Measurements from ENCODE around the gene UCKL1. TPM values are rescaled to one million over a fixed set of nuclear protein-coding genes. Genes with fewer than 3 reads are reported as not detected.
A peak's percentile ranks its signal among the peaks of the same experiment; 100 is the strongest.

The UCKL1 gene
- total RNA-seq, 3 donors from 2014 or later (not counting 1 experiment from before 2014, with no cell fraction given) = 49.9 to 58.1 (median 49.9) TPM

DNA sequence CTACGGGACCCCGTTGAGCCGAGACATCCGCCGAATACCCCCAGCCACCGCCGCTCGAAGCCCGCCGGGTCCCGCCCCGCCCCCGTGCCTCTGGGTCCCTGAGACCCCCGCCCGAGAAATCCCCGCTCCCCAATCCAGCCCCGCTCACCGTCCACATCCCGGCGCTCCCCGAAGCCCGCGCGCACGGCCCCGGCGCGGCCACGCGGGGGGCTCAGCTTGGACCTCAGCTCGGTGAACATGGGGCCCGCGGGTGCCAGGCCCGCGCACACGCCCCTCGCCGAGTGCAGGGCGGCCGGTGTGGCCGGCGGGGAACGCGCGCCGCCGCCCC is 23.0 kb upstream of the UCKL1 start:
- intact Hi-C loops (cut with micrococcal nuclease) = loop anchor here (2.0 to 5.0 kb wide), 2 partner anchors 22 to 442 kb away; partner anchors contain the start of genes PTK6 and UCKL1
- Histone ChIP-seq H3K27ac (ENCODE audit: low read length) (peak overlapping the region; percentile 85), H3K27me3 (ENCODE audit: control insufficient read depth, insufficient read depth, low read length) (no peaks in the 10 kb centered on the region)

DNA sequence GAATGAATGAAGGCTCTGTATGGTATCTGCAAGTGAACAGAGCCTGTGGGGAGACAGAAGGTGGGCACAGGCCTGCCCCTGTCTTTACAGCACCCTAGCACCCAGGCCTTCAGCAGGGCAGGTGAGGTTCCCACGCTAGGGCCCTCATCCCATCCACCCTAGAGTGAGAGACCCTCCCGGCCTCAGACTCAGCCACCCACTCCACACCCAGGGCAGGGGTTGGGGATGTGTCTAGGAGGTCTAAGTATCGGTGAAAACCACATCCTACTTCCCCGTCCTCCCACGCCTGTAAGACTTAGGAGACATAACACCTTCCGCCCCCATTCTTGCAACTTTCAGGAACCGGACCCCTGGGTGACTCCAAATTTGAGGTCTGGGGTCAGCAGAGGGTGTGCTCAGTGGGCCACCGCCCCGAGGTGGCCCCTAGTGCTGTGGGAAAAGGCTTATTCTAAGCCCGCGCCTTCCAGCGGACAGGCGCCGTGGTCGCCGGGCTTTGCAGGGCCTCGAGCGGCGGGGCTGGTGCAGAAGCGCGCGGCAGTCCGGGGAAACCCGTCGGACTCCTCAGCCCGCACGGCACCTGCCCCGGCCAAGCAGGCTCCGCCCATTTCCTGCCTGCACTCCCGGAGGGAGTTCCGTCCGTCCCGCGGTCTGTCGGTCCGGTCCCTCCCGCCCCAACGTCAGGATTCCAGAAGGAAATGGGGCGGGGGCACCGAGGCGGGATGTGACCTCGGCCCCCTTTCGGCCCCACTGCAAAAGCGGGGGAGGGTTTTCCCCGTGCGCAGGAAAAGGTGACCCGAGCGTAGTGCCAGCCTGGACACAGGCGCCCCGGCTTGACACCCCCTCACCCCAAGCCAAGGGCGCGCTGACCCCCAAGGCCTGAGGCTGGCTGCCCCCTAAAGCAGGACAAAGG is 22.4 kb upstream of the UCKL1 start:
- intact Hi-C loops (cut with micrococcal nuclease) = loop anchor here (2.0 to 5.0 kb wide), 2 partner anchors 22 to 441 kb away; partner anchors contain the start of genes PTK6 and UCKL1
- Mint-ChIP-seq H3K27me3 (ENCODE audit: low read depth in 2 of 2) (no peaks in the 10 kb centered on the region), H3K36me3 (peaks cover 7% of the 10 kb centered on the region), H3K4me1 (peaks cover 59 to 71% of the 10 kb centered on the region in 2 donors), H3K9me3 (no peaks in the 10 kb centered on the region), H3K4me3 (peak overlapping the region; percentile 83), H3K27ac (peak overlapping the region; percentile 88 to 95)
- ATAC-seq (peak; percentile 22 to 41 (median 24)), DNase-seq (peak; percentile 63 to 76)
- no peaks in the 10 kb centered on the region for H3K27me3 ChIP-seq (ENCODE audit: control insufficient read depth, insufficient read depth, low read length)
- TF ChIP-seq, protein P1, sequence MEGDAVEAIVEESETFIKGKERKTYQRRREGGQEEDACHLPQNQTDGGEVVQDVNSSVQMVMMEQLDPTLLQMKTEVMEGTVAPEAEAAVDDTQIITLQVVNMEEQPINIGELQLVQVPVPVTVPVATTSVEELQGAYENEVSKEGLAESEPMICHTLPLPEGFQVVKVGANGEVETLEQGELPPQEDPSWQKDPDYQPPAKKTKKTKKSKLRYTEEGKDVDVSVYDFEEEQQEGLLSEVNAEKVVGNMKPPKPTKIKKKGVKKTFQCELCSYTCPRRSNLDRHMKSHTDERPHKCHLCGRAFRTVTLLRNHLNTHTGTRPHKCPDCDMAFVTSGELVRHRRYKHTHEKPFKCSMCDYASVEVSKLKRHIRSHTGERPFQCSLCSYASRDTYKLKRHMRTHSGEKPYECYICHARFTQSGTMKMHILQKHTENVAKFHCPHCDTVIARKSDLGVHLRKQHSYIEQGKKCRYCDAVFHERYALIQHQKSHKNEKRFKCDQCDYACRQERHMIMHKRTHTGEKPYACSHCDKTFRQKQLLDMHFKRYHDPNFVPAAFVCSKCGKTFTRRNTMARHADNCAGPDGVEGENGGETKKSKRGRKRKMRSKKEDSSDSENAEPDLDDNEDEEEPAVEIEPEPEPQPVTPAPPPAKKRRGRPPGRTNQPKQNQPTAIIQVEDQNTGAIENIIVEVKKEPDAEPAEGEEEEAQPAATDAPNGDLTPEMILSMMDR (IDR thresholded peaks at IDR 0.05) = no peak
- peaks cover 62% of the 10 kb centered on the region for H3K4me1 ChIP-seq (ENCODE audit: control insufficient read depth, insufficient read depth, low read length)
- peaks cover 17% of the 10 kb centered on the region for H3K36me3 ChIP-seq (ENCODE audit: control insufficient read depth, insufficient read depth, low read length)
- WGBS (ENCODE audit: insufficient coverage) = under 1% methylated on average over 49 of the region's 52 CpGs
- peak overlapping the region; percentile 58 for H3K4me3 ChIP-seq (ENCODE audit: low read length)
- no peaks in the 10 kb centered on the region for H3K9me3 ChIP-seq (ENCODE audit: control insufficient read depth, insufficient read depth, low read length)
- H3K27ac ChIP-seq (ENCODE audit: low read length) = peak overlapping the region; percentile 85

More for the DNA sequence above, 23.0 kb upstream of the UCKL1 start:
- DNase-seq = no peak
- H3K4me1 ChIP-seq (ENCODE audit: control insufficient read depth, insufficient read depth, low read length) = peaks cover 56% of the 10 kb centered on the region
- H3K4me3 Mint-ChIP-seq = peak overlapping the region; percentile 83
- H3K9me3 ChIP-seq (ENCODE audit: control insufficient read depth, insufficient read depth, low read length) = no peaks in the 10 kb centered on the region
- no peaks in the 10 kb centered on the region for H3K27me3 Mint-ChIP-seq (ENCODE audit: low read depth in 2 of 2)
- H3K27ac Mint-ChIP-seq = peak overlapping the region; percentile 88 to 95
- ATAC-seq = no peak
- H3K36me3 ChIP-seq (ENCODE audit: control insufficient read depth, insufficient read depth, low read length) = peaks cover 16% of the 10 kb centered on the region
- under 1% methylated on average over 47 of the region's 47 CpGs for WGBS (ENCODE audit: insufficient coverage)
- H3K9me3 Mint-ChIP-seq = no peaks in the 10 kb centered on the region
- H3K36me3 Mint-ChIP-seq = peaks cover 7% of the 10 kb centered on the region
- TF ChIP-seq, protein P1 (IDR thresholded peaks at IDR 0.05) = no peak
- H3K4me3 ChIP-seq (ENCODE audit: low read length) = peak overlapping the region; percentile 58
- peaks cover 53 to 65% of the 10 kb centered on the region in 2 donors for H3K4me1 Mint-ChIP-seq

- Histone ChIP-seq H3K27ac (ENCODE audit: low read length) (peak overlapping the region; percentile 85), H3K4me3 (ENCODE audit: low read length) (no peak overlapping the region), H3K27me3 (ENCODE audit: control insufficient read depth, insufficient read depth, low read length) (no peaks in the 10 kb centered on the region), H3K9me3 (ENCODE audit: control insufficient read depth, insufficient read depth, low read length) (no peaks in the 10 kb centered on the region), H3K36me3 (ENCODE audit: control insufficient read depth, insufficient read depth, low read length) (peaks cover 13% of the 10 kb centered on the region), H3K4me1 (ENCODE audit: control insufficient read depth, insufficient read depth, low read length) (peaks cover 62% of the 10 kb centered on the region)
- no peaks in the 10 kb centered on the region for H3K27me3 Mint-ChIP-seq (ENCODE audit: low read depth in 2 of 2)
- TF ChIP-seq, protein P1 (IDR thresholded peaks at IDR 0.05) = no peak
- 41% methylated on average over 16 of the region's 16 CpGs for WGBS (ENCODE audit: insufficient coverage)
- no peaks in the 10 kb centered on the region for H3K9me3 Mint-ChIP-seq
- intact Hi-C loops (cut with micrococcal nuclease) = loop anchor here (2.0 to 5.0 kb wide), 2 partner anchors 21 to 441 kb away; partner anchors contain the start of genes PTK6 and UCKL1
- H3K4me3 Mint-ChIP-seq = peak overlapping the region; percentile 83
- peaks cover 58 to 73% of the 10 kb centered on the region in 2 donors for H3K4me1 Mint-ChIP-seq
- DNase-seq (peak; percentile 68 to 71), ATAC-seq (peak; percentile 56 to 64 (median 58))
- peaks cover 1% of the 10 kb centered on the region for H3K36me3 Mint-ChIP-seq
- peak overlapping the region; percentile 88 to 95 for H3K27ac Mint-ChIP-seq
Observed at GRCh38 chr20:63977739-63978276, 21.6 kb upstream of the UCKL1 start.
